ENCODE results near the gene KIF2C. TPM values are rescaled to one million over a fixed set of nuclear protein-coding genes. Genes with fewer than 3 reads are reported as not detected.

KIF2C gene
- total and polyA plus RNA-seq, 2 of the 4 experiments (the other 2 are of a cell fraction), result 31.6 to 45.0 TPM

DNA sequence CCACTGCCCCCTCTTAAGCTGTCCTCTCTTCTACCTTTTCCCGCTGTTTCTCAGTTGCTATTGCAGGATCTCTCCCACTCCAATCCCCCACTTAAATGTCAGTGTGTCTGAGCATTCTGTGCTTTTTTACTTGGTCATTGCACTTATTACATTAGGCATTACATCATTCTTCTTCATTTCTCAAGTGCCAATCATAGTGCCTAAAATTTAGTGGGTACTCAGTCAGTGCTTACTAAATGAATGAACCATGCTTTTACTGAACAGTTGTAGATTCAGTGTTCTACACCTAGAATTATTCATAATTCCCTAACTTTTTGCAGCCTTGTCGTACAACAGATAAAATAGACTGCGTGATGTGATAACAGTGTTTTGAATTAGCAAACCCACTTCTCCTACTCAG is 45.7 kb upstream of the KIF2C start:
- BruUV-seq (replicated peaks), result no TSS peak
- CTCF ChIA-PET, result no interaction called here
- no peak overlapping the region for H4K5ac ChIP-seq (ENCODE audit: low read depth, low read length)
- no peaks in the 10 kb centered on the region for H4K20me1 ChIP-seq (ENCODE audit: insufficient read depth, low read length)
- no peak overlapping the region for H2BK120ac ChIP-seq (ENCODE audit: low read depth, low read length)
- H3K27ac ChIP-seq (ENCODE audit: insufficient read depth, low read length), result no peak overlapping the region
- 80% methylated on average over 1 of the region's 3 CpGs; no CpG with 5 or more reads in 1 of the 2 experiments for WGBS, 2 experiments (ENCODE audit: extremely low coverage in 2 of 2, insufficient read length in 1 of 2)
- no peak overlapping the region for H3K23ac ChIP-seq (ENCODE audit: low read depth, low read length)
- H3K56ac ChIP-seq (ENCODE audit: extremely low read depth, insufficient read depth, low read length), result no peak overlapping the region
- H3K9me3 ChIP-seq (ENCODE audit: control insufficient read depth, insufficient read depth, low read length), result no peaks in the 10 kb centered on the region
- no peak overlapping the region for H3K9ac ChIP-seq (ENCODE audit: low read depth, low read length)
- no peak overlapping the region for H2AFZ ChIP-seq (replicated peaks; ENCODE audit: low read length, poor library complexity)
- no peak for DNase-seq
- no peak overlapping the region for H4K91ac ChIP-seq (ENCODE audit: insufficient read depth, low read depth, low read length)
- no peak overlapping the region for H2AK9ac ChIP-seq (replicated peaks; ENCODE audit: low read depth, low read length, poor library complexity)
- H3K79me1 ChIP-seq (ENCODE audit: low read depth in 1 of 2, low read length in 2 of 2), result no peaks in the 10 kb centered on the region
- TF ChIP-seq RAD21 (IDR thresholded peaks at IDR 0.05; ENCODE audit: low read length) (no peak), CHD1 (IDR thresholded peaks at IDR 0.05; ENCODE audit: low read depth, low read length) (no peak)
- TF ChIP-seq, protein P1, sequence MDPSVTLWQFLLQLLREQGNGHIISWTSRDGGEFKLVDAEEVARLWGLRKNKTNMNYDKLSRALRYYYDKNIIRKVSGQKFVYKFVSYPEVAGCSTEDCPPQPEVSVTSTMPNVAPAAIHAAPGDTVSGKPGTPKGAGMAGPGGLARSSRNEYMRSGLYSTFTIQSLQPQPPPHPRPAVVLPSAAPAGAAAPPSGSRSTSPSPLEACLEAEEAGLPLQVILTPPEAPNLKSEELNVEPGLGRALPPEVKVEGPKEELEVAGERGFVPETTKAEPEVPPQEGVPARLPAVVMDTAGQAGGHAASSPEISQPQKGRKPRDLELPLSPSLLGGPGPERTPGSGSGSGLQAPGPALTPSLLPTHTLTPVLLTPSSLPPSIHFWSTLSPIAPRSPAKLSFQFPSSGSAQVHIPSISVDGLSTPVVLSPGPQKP (IDR thresholded peaks at IDR 0.05; ENCODE audit: borderline replicate concordance, low read depth, low read length), result no peak
- TF ChIP-seq, protein P2, sequence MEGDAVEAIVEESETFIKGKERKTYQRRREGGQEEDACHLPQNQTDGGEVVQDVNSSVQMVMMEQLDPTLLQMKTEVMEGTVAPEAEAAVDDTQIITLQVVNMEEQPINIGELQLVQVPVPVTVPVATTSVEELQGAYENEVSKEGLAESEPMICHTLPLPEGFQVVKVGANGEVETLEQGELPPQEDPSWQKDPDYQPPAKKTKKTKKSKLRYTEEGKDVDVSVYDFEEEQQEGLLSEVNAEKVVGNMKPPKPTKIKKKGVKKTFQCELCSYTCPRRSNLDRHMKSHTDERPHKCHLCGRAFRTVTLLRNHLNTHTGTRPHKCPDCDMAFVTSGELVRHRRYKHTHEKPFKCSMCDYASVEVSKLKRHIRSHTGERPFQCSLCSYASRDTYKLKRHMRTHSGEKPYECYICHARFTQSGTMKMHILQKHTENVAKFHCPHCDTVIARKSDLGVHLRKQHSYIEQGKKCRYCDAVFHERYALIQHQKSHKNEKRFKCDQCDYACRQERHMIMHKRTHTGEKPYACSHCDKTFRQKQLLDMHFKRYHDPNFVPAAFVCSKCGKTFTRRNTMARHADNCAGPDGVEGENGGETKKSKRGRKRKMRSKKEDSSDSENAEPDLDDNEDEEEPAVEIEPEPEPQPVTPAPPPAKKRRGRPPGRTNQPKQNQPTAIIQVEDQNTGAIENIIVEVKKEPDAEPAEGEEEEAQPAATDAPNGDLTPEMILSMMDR (conservative IDR thresholded peaks at IDR 0.05; ENCODE audit: low read depth, low read length), result no peak
- H3K36me3 ChIP-seq (ENCODE audit: control insufficient read depth, insufficient read depth, low read length), result no peaks in the 10 kb centered on the region
- intact Hi-C loops (cut with micrococcal nuclease), result no loop called here
- no peak overlapping the region for H2BK15ac ChIP-seq (ENCODE audit: low read depth, low read length)
- no peak overlapping the region for H3K4me3 ChIP-seq (ENCODE audit: insufficient read depth, low read depth, low read length)
- no peak overlapping the region for H2AK5ac ChIP-seq (ENCODE audit: low read depth, low read length)
- H3K4ac ChIP-seq (ENCODE audit: low read depth, low read length), result no peak overlapping the region
- no peak overlapping the region for H4K8ac ChIP-seq (ENCODE audit: low read depth in 2 of 2, low read length in 2 of 2)
- no peak overlapping the region for H3K18ac ChIP-seq (ENCODE audit: low read depth, low read length)
- no peak overlapping the region for H2BK5ac ChIP-seq (ENCODE audit: low read depth, low read length, poor library complexity, severe bottlenecking)
- POLR2A ChIA-PET (ENCODE audit: unreplicated experiment), result no interaction called here
- H3K4me2 ChIP-seq (ENCODE audit: low read depth, low read length), result no peak overlapping the region
- H3K14ac ChIP-seq (replicated peaks; ENCODE audit: low read depth, low read length), result no peak overlapping the region
- in situ Hi-C loops (cut with MboI; ENCODE audit: low sequenced_read_pairs), result no loop called here
- H3K9me1 ChIP-seq (ENCODE audit: insufficient read depth, low read length), result no peaks in the 10 kb centered on the region
- dilution Hi-C loops (cut with HindIII; ENCODE audit: low sequenced_read_pairs, unreplicated experiment), result no loop called here
- no peaks in the 10 kb centered on the region for H3K4me1 ChIP-seq (ENCODE audit: control insufficient read depth, insufficient read depth, low read length)
- ATAC-seq (ENCODE audit: low read depth), result no peak
- H3K27me3 ChIP-seq (ENCODE audit: control insufficient read depth, insufficient read depth, low read length), result peaks cover 19% of the 10 kb centered on the region
- no peak overlapping the region for H2BK20ac ChIP-seq (ENCODE audit: low read depth, low read length)

Measured in IMR-90 (cell line).